Measurements from ENCODE around the gene MYO1A. TPM values are rescaled to one million over a fixed set of nuclear protein-coding genes. Genes with fewer than 3 reads are reported as not detected.

MYO1A gene
- total and polyA plus RNA-seq, 2 of the 13 experiments (the other 11 are each of a cell fraction or from before 2014, with no cell fraction given): 5.3 to 6.0 TPM

DNA sequence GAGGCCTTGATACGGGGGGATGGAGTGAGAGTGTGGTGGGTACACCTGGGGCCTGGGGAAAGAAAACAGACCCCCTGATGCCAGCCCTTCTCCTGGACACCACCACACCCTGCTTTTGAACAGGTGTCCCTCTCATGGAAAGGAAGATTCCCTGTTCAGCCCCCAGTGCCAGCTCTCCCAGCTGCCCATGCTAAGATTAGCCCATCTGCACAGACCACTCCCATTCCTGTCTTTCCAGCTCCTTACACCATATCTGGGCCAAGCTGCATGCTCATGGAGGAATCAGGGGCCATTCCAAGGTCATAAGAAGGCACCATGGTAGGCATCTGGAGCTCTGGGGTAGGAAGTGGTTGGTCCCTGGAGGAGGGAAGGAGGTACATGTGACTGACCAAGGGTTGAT is 48.6 kb upstream of the MYO1A start:
- peaks cover 8 to 11% of the 10 kb centered on the region in 2 experiments; a peak in 2 of 5 replicates for H3K36me3 ChIP-seq (replicated peaks in 1 of 2; ENCODE audit: control insufficient read depth in 1 of 2, insufficient read depth in 2 of 2, low read length in 2 of 2)
- 0 out of 2 replicates have a peak, but pooled peaks cover 2% of the 10 kb centered on the region for H4K20me1 ChIP-seq (ENCODE audit: insufficient read depth, low read length)
- no peaks in the 10 kb centered on the region for H3K27me3 ChIP-seq (ENCODE audit: control insufficient read depth in 1 of 2, insufficient read depth in 2 of 2, low read length in 2 of 2)
- ChIA-PET CTCF (ENCODE audit: low intra/inter-chr PET ratio, low total read pairs) (no interaction called here), POLR2A (interaction anchor here (0.6 to 13.5 kb wide), 6 partner anchors 9 to 400 kb away, joined by 3 to 309 read pairs (median 5); partner anchors contain the start of genes NAB2, NEMP1 and STAT6)
- no peak for FAIRE-seq
- no peak overlapping the region for H3K27ac ChIP-seq (ENCODE audit: extremely low read length, insufficient read depth, low read length)
- BruUV-seq (replicated peaks): no TSS peak
- no peaks in the 10 kb centered on the region for H3K9me3 ChIP-seq (ENCODE audit: low read length)
- WGBS (ENCODE audit: low lambda C conversion rate): 100% methylated on average over 1 of the region's 1 CpG
- DNase-seq (ENCODE audit: low spot score): no peak
- no peak for TF ChIP-seq ZNF274 (CRISPR knock-in tag; IDR thresholded peaks at IDR 0.05)
- TF ChIP-seq, protein P1, sequence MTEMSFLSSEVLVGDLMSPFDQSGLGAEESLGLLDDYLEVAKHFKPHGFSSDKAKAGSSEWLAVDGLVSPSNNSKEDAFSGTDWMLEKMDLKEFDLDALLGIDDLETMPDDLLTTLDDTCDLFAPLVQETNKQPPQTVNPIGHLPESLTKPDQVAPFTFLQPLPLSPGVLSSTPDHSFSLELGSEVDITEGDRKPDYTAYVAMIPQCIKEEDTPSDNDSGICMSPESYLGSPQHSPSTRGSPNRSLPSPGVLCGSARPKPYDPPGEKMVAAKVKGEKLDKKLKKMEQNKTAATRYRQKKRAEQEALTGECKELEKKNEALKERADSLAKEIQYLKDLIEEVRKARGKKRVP (CRISPR knock-in tag; IDR thresholded peaks at IDR 0.05): no peak
- no peak for TF ChIP-seq IKZF4 (CRISPR knock-in tag; IDR thresholded peaks at IDR 0.05; ENCODE audit: borderline replicate concordance, low read depth, not compliant biosample characterization)
- TF ChIP-seq ZNF136 (CRISPR knock-in tag; IDR thresholded peaks at IDR 0.05; ENCODE audit: low read depth): no peak
- TF ChIP-seq, protein P2, sequence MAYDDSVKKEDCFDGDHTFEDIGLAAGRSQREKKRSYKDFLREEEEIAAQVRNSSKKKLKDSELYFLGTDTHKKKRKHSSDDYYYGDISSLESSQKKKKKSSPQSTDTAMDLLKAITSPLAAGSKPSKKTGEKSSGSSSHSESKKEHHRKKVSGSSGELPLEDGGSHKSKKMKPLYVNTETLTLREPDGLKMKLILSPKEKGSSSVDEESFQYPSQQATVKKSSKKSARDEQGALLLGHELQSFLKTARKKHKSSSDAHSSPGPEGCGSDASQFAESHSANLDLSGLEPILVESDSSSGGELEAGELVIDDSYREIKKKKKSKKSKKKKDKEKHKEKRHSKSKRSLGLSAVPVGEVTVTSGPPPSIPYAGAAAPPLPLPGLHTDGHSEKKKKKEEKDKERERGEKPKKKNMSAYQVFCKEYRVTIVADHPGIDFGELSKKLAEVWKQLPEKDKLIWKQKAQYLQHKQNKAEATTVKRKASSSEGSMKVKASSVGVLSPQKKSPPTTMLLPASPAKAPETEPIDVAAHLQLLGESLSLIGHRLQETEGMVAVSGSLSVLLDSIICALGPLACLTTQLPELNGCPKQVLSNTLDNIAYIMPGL (CRISPR knock-in tag; IDR thresholded peaks at IDR 0.05; ENCODE audit: borderline replicate concordance in 1 of 2, low read depth in 1 of 2): no peak
- TF ChIP-seq, protein P3, sequence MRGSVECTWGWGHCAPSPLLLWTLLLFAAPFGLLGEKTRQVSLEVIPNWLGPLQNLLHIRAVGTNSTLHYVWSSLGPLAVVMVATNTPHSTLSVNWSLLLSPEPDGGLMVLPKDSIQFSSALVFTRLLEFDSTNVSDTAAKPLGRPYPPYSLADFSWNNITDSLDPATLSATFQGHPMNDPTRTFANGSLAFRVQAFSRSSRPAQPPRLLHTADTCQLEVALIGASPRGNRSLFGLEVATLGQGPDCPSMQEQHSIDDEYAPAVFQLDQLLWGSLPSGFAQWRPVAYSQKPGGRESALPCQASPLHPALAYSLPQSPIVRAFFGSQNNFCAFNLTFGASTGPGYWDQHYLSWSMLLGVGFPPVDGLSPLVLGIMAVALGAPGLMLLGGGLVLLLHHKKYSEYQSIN (CRISPR knock-in tag; IDR thresholded peaks at IDR 0.05; ENCODE audit: borderline replicate concordance): no peak
- no peak for TF ChIP-seq ZNF12 (CRISPR knock-in tag; IDR thresholded peaks at IDR 0.05)
- no peak for TF ChIP-seq FOXP1 (IDR thresholded peaks at IDR 0.05)
- no peak for TF ChIP-seq FOXP1 (CRISPR knock-in tag; IDR thresholded peaks at IDR 0.05)
- TF ChIP-seq ZNF329 (CRISPR knock-in tag; IDR thresholded peaks at IDR 0.05; ENCODE audit: low read depth): no peak
- no peak for TF ChIP-seq YEATS2 (CRISPR knock-in tag; IDR thresholded peaks at IDR 0.05; ENCODE audit: borderline replicate concordance)
- TF ChIP-seq ZNF781 (CRISPR knock-in tag; IDR thresholded peaks at IDR 0.05; ENCODE audit: borderline replicate concordance, not compliant biosample characterization): no peak
- TF ChIP-seq ZNF10 (CRISPR knock-in tag; IDR thresholded peaks at IDR 0.05; ENCODE audit: borderline replicate concordance, low read depth): no peak
- no peak overlapping the region for H3K4me2 ChIP-seq (ENCODE audit: low read depth, low read length)
- intact Hi-C loops (cut with micrococcal nuclease; ENCODE audit: unreplicated experiment): no loop called here
- ATAC-seq: no peak
- no peak overlapping the region for H2AFZ ChIP-seq (ENCODE audit: low read length)
- H3K9ac ChIP-seq (ENCODE audit: insufficient read depth, low read depth, low read length): no peak overlapping the region
- no peaks in the 10 kb centered on the region for H3K79me2 ChIP-seq (ENCODE audit: insufficient read depth, low read length)
- in situ Hi-C loops (cut with HindIII; ENCODE audit: extremely low pct_ligation_motif_present, low pct_unique_long_range_greater_than_20kb): no loop called here
- no peak overlapping the region for H3K4me3 ChIP-seq (replicated peaks in 1 of 3; ENCODE audit: insufficient read depth in 1 of 3, low read depth in 2 of 3, low read length in 3 of 3)
- peaks cover 48% of the 10 kb centered on the region for H3K4me1 ChIP-seq (ENCODE audit: insufficient read depth, low read length)

Data from HepG2 (cell line).